HG02981 (cell line): ENCODE measurements around the gene FLVCR1.
"Not testable (repeated sequence)": the region's sequence is repeated elsewhere in the genome, so short reads cannot be mapped to it uniquely, and the experiment has no call there.

Source experiments
- ATAC-seq: cut with Tn5 transposase; IDR thresholded peaks from one replicate; pipeline ENCODE4 v1.9.1; 2021; ENCODE audit warnings: mild to moderate bottlenecking, moderate library complexity; ENCODE audit not compliant: unreplicated experiment

The FLVCR1 gene

DNA sequence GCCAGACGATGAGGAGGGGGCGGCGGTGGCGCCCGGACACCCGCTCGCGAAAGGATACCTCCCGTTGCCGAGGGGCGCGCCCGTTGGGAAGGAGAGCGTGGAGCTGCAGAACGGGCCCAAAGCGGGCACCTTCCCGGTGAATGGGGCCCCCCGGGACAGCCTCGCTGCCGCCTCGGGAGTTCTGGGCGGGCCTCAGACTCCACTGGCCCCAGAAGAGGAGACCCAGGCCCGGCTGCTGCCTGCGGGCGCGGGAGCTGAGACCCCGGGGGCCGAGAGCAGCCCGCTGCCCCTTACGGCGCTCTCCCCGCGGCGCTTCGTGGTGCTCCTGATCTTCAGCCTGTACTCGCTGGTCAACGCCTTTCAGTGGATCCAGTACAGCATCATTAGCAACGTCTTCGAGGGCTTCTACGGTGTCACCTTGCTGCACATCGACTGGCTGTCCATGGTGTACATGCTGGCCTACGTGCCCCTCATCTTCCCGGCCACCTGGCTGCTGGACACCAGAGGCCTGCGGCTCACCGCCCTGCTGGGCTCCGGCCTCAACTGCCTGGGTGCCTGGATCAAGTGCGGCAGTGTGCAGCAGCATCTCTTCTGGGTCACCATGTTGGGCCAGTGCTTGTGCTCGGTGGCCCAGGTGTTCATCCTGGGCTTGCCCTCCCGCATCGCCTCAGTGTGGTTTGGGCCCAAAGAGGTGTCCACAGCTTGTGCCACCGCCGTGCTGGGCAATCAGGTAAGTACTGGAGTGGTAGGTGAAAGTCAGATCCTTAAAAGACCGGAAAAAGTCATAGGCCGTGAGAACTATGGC, 588 bp downstream of the FLVCR1 start:
- peak; percentile 5 for ATAC-seq

DNA sequence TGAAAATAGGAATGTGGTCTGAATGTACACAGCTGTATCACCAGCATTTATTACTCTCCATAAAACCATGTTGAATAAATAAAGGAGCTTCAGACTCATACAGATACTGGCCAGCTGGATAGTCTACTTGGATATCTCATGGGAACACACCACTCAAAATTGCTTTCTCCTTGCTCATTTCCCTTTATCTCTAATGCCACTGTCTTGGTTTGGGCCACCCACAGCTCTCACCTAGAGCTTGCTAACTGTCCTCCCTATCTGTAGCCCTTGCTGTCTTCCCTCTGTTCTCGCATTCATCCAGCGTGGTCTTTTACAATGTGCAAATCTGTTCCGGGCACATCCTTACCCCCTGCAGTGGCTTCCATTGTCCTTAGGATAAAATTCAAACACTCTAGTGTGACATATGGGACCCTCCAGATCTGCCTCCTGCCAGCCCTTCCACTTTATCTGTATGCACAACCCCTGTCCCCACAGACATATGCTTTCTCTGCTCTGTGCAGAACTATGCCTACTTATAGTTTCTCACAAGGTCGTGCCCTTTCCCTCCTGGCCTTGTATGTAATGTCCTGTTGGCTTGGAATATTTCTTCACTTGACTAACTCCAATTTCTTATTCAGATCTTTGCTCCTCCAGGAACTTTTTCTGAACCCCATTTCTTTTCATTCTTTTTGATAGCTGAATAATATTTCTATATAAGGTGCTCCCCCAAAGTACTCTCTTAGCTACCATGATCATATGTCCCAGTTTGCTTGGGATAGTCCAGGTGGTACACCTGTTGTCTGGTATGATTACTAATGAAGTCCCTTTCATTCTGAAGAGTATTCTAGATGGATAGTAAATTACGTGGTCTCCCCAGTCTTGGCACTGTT, 2.9 kb downstream of the FLVCR1 start:
- no peak for ATAC-seq

DNA sequence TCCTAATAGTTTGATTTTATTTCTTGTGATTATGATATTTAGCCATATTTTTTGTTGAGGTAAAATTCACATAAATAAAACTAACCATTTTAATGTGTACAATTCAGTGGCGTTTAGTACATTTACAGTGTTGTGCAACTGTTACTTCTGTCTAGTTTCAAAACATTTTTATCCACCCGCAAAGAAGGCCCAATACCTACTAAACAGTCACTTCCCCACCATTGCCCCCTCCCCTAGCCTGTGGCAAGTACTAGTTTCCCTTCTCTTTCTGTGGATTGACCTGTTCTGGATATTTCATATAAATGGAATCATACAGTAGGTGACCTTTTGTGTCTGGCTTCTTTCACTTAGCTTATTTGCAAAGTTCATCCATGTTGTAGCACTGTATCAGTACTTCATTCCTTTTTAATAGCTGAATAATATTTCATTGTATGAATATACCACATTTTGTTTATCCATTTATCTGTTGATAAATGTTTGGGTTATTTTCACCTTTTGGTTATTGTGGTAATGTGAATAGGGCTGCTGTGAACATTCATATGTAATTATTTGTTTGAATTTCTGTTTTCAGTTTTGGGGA, 4.1 kb downstream of the FLVCR1 start:
- no peak for ATAC-seq

DNA sequence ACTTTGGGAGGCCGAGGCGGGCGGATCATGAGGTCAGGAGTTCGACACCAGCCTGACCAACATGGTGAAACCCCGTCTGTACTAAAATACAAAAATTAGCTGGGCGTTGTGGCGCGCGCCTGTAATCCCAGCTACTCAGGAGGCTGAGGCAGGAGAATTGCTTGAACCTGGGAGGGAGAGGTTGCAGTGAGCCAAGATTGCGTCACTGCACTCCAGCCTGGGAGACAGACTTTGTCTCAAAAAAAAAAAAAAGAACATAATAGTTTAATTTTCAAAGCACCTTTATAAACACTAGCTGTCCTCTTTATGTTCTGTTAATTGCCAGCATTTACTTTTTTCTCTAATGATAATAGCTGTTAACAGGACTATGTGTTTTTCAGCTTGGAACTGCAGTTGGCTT, 5.3 kb downstream of the FLVCR1 start:
- not testable (repeated sequence) for ATAC-seq

DNA sequence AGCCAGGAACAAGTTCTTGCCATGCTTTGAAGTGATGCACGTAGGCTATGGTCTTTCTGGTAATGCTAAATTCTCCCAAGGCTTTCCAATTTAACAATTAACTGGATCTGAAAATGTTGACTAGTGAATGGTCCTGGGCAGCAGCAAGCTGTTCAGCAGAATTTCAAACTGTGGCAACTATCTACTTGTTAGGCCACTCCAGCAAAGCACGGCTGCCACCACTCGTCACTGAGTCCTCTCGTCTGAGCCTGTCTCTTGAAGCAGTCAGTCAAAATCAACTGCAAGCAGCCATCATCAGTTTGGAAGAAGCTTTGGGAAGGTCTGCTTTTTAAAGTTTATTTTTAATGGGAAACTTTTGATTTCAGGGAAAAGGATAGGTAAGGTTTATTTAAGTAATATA, 6.1 kb downstream of the FLVCR1 start:
- ATAC-seq = no peak

DNA sequence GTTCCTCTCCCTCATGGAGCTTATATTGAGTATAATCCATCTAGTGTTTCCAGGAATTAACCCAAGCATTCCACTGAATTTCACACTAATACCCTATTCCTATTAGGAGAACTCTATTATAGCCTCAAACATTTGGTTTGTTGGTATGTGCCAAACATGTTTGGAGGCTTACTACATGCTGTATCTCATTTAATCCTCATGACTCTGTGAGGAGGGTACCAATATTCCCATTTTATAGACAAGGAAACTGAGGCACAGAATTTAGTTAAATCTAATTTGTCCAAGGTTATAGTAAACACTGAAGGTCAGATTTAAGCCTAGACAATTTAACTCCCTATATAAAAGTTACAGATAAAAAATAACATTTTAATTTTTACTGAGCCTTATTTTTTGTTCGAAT, 9.1 kb downstream of the FLVCR1 start:
- no peak for ATAC-seq

DNA sequence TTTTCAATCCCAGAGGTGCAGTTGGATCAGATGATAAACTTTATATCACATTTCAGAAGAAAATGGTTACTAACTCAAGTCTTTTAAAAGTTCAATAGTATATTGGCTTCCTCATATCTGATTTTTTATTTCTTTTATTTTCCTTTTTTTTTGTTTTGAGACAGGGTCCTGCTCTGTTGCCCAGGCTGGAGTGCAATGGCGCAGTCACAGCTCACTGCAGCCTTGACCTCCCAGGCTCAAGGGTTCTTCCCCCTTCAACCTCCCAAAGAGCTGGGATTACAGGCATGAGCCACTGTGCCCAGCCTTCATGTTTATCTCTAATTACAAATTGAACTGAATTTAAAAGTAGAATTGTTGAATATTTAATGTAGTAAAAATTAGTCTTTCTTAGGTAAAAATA, 13.9 kb downstream of the FLVCR1 start:
- no peak for ATAC-seq

DNA sequence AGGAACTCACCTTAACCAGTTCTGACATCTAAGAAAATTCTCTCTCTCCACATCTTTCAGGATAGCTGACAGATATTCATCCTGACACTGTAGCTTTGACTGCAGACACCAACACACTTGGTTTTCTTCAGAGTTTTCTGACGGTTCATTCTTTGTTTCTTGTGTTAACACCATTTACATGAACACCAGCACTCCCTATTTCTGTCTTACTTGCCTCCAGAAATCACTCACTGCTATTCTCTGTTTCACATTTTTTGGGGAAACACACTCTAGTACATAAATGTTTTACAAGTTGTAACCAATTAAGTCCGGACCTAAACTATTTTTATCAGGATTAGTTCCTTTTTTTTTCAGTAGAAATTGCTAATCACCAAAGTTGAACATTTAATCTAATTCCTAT, 15.4 kb downstream of the FLVCR1 start:
- peak; percentile 84 for ATAC-seq

DNA sequence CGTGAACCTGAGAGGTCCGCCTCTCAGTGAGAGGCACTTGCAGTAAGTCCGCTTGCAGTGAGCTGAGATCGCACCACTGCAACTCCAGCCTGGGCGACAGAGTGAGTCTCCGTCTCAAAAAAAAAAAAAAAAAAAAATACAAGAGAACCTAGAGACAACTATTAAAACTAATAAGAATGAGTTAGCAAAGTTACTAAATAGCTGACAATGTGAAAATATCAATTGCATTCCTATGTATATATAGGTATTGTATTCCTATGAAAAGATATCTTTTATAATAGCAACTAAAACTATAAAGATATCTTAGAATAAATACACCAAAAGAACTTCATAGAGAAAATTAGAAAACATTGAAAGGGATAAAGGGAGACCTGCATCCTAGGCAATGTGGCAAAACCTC, 20.3 kb downstream of the FLVCR1 start:
- ATAC-seq = no peak

DNA sequence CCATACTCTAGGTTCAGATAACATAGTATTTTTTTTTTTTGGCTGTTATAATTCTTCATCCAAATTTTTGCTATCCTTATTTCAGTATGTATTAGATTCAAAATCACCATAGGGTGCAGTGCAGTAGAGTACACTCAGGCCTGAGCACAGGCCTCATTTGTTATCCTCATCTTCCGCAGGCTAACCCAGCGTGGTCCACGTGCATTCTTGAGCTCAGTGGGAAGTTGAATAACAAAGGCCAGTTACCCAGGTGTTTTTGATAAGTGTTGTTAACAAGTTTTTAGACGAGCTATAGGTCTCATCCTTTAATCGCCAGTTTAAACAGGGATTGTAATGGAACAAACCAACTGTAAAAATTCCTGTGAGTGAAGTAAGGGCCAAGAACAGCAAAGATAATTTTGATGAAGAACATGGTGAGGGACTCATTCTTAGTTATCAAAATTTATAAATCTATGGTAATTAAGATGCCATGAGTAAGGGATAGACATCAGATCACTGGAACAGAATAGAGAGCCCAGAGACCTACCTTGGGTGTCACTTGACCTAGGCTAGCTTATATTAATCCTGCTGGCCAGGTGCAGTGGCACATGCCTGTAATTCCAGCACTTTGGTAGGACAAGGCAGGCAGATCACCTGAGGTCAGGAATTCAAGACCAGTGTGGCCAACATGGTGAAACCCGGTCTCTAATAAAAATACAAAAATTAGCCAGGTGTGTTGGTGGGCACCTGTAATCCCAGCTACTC, 22.0 kb downstream of the FLVCR1 start:
- no peak for ATAC-seq

DNA sequence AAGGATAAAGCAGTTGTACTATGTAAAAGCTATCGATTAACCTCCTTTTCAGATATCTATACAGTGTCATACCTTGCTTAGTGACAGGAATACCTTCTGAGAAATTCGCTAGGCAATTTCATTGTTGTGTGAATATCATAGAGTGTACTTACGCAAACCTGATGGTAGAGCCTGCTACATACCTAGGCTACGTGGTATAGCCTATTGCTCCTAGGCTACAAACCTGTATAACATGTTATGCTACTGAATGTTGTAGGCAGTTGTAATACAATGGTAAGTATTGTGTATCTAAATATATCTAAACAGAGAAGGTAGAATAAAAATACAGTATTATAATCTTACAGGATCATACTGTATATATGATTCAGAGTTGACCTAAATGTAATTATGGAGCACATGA, 26.5 kb downstream of the FLVCR1 start:
- ATAC-seq = no peak

DNA sequence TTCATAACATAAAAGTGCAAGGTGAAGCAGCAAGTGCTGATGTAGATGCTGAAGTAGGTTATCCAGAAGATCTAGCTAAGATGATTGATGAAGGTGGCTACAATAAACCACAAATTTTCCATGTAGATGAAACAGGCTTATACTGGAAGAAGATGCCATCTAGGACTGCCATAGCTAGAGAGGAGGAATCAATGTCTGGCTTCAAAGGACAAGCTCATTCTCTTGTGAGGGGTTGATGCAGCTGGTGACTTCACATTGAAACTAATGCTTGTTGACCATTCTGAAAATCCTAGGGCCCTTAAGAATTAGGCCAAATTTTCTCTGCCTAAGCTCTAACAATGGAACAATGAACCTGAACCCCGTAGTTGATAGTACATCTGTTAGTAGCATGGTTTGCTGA, 34.0 kb downstream of the FLVCR1 start:
- no peak for ATAC-seq

DNA sequence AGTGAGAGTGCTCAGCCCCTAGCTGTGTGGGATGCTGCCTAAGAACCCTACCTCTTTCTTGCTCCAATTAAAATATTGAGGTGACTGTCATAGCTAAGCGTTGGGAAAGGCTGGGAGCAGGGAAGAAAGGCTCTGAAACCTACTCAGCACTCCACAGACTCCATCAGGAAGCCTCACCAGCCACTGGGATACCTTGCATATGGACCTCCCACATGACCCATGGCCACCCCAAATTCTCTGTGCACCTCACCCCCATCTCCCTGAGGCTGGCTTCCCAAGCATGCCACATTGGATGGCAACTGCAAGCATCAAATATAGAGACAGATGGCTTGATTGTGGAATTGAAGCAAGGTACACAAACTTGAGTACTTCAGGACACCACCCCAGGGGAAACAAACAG, 41.8 kb downstream of the FLVCR1 start:
- ATAC-seq = no peak

DNA sequence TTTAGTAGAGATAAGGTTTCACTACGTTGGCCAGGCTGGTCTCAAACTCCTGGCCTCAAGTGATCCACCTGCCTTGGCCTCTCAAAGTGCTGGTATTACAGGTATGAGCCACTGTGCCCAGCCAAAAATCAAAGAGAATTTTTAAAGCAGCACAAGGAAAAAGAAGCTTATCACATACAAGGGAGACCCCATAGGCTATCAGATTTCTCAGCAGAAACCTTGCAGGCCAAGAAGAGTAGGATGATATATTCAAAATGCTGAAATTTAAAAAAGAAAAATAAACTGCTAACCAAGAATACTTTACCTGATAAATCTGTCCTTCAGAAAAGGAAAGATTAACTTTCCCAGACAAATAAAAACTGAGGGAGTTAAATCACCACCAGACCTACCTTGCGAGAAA, 43.2 kb downstream of the FLVCR1 start:
- ATAC-seq = no peak

DNA sequence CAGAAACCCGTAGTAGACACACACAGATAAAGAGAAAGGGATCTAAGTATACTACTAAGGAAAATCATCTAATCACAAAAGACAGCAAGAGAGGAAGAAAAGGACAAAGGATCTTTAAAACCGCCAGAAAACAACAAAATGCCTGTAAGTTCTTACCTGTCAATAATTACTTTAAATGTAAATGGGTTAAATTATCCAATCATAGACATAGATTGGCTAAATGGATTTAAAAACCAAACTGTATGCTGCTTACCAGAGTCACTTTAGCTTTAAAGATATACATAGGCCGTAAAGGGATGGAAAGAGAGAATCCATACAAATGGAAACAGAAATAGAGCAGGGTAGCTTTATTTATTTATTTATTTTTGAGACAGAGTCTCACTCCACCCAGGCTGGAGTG, 44.0 kb downstream of the FLVCR1 start:
- no peak for ATAC-seq

DNA sequence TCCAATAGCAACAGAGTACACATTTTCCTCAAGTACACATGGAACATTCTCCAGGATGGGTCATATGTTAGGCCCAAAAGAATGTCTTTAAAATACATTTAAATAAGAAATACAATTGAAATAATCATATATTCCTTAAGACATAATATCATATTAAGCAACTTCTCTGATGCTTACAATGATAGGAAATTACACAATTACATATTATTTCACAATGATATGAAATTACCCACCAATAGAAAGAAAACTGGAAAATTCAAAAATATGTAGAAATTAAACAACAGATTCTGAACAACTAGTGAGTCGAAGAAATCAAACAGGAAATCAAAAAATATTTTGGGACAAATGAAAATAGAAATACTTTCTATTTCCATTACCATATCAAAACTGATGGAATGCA, 45.6 kb downstream of the FLVCR1 start:
- ATAC-seq = no peak

DNA sequence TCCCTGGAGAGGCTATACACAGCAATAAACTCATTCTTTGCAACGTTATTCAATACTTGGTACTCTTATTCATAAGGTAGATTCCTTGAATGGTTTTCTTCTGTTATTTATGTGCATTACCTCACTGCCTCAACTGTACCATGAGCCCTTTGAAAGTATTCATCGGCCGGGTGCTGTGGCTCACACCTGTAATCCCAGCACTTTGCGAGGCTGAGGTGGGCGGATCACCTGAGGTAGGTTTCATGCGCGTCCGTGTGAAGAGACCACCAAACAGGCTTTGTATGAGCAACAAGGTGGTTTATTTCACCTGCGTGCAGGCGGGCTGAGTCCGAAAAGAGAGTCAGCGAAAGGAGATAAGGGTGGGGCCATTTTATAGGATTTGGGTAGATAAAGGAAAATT, 50.0 kb downstream of the FLVCR1 start:
- not testable (repeated sequence) for ATAC-seq

DNA sequence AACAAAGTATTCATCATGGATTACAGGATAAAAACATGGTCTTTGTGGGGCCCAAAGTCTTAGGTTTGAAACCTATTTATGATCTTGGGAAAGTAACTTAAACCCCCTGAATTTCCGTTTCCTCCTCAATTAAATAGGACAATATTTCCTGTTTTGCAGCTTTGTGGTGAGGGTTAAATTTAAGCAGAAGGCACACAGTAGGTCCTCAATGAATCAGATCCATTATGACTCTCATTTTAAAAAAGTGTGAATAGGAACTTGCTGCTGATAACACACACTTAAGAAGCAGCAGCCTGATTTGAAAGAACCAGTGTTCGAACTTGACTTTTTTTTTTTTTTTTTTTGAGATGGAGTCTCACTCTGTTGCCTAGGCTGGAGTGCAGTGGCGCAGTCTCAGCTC, 50.9 kb downstream of the FLVCR1 start:
- ATAC-seq = no peak

DNA sequence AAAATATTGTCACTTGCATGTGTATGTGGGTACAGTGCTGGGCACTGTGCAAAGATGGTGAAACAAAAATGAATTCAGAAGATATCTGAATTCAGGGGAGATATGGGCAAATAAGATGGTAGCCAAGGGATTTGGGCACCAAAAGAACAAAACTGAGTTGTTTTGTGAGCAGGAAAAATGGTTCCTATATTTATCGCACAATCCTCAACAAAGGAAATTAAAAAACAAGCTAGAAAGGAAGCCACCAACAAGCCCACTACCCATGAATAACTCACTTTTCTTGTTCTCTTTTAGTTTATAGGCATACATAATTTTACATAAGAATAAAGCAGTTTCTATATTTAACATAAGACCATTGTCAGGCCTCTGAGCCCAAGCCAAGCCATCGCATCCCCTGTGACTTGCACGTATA, 51.6 kb downstream of the FLVCR1 start:
- ATAC-seq = no peak

DNA sequence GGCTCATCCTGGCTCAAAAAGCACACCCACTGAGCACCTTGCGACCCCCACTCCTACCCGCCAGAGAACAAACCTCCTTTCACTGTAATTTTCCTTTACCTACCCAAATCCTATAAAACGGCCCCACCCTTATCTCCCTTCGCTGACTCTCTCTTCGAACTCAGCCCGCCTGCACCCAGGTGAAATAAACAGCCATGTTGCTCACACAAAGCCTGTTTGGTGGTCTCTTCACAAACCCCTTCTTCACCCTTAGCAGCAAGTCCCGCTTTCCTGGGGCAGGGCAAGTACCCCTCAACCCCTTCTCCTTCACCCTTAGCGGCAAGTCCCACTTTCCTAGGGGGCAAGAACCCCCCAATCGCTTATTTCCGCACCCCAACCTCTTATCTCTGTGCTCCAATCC, 52.1 kb downstream of the FLVCR1 start:
- ATAC-seq = not testable (repeated sequence)

DNA sequence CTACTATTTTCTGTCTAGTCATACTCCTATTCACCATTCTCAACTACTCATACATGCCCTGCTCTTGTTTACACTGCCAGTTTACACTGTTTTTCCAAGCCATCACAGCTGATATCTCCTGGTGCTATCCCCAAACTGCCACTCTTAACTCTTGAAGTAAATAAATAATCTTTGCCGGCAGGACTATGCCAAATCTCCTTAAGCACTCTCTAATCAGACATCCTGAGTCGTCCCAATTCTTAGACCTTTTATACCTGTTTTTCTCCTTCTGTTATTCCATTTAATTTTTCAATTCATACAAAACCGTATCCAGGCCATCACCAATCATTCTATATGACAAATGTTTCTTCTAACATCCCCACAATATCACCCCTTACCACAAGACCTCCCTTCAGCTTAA, 55.6 kb downstream of the FLVCR1 start:
- not testable (repeated sequence) for ATAC-seq
